Right renal cortex interstitium (tissue), 3 donors: ENCODE results near the gene C17orf114.
"Not testable (repeated sequence)": the region's sequence is repeated elsewhere in the genome, so short reads cannot be mapped to it uniquely, and the experiment has no call there.

Source experiments
- DNase-seq, 3 donors: peaks; one replicate each; pipeline ENCODE4 v3.0.0-alpha.2; 2013; ENCODE audit warnings: low read depth in 3 of 3, low spot score in 2 of 3

C17orf114 gene

GRCh38 chr17:4802228-4802627 lies at the start of gene C17orf114:
Gene C17orf114 (minus strand): TSS chr17:4802328.
- no peak for DNase-seq

GRCh38 chr17:4851084-4851483 lies 49.0 kb upstream of the C17orf114 start:
- no peak for DNase-seq

- no peak for DNase-seq
Observed at GRCh38 chr17:4850246-4850645, 48.1 kb upstream of the C17orf114 start.

- no peak for DNase-seq
Observed at GRCh38 chr17:4849011-4849536, 46.9 kb upstream of the C17orf114 start.

- no peak for DNase-seq
Observed at GRCh38 chr17:4846635-4847390, 44.7 kb upstream of the C17orf114 start.

GRCh38 chr17:4845118-4845517 lies 43.0 kb upstream of the C17orf114 start:
- no peak for DNase-seq

GRCh38 chr17:4843321-4844000 lies 41.3 kb upstream of the C17orf114 start:
- no peak for DNase-seq

- DNase-seq = no peak
Observed at GRCh38 chr17:4842376-4842775, 40.2 kb upstream of the C17orf114 start.

- DNase-seq = no peak
Observed at GRCh38 chr17:4840893-4841242, 38.7 kb upstream of the C17orf114 start.

- DNase-seq = no peak
Observed at GRCh38 chr17:4839965-4840892, 38.1 kb upstream of the C17orf114 start.

GRCh38 chr17:4839221-4839620 lies 37.1 kb upstream of the C17orf114 start:
- no peak for DNase-seq

GRCh38 chr17:4838309-4838785 lies 36.2 kb upstream of the C17orf114 start:
- DNase-seq = no peak

GRCh38 chr17:4837471-4838308 lies 35.6 kb upstream of the C17orf114 start:
- DNase-seq = no peak

GRCh38 chr17:4836221-4836620 lies 34.1 kb upstream of the C17orf114 start:
- DNase-seq = no peak

GRCh38 chr17:4834681-4835020 lies 32.5 kb upstream of the C17orf114 start:
- no peak for DNase-seq

GRCh38 chr17:4833941-4834680 lies 32.0 kb upstream of the C17orf114 start:
- DNase-seq = peak in 2 of 3 donors; percentile 58 to 65

- DNase-seq = peak; percentile 86 to 94 (median 88)
Observed at GRCh38 chr17:4833178-4833940, 31.2 kb upstream of the C17orf114 start, which contains the start of gene MINK1. Gene MINK1 (plus strand): TSS chr17:4833340. CDS start chr17:4833584, 244 bp downstream.

- DNase-seq = not testable (repeated sequence)
Observed at GRCh38 chr17:4832829-4833177, 30.7 kb upstream of the C17orf114 start.

- no peak for DNase-seq
Observed at GRCh38 chr17:4827399-4827798, 25.3 kb upstream of the C17orf114 start.
